GM08714 (cell line): ENCODE results near the gene F7.
"Not testable (repeated sequence)": the region's sequence is repeated elsewhere in the genome, so short reads cannot be mapped to it uniquely, and the experiment has no call there.

Experiments
- H3K4me3 ChIP-seq: fragments of 200-500 bp; sonication (Bioruptor generic); 2 replicates; pipeline ENCODE4 v1.5.1; 2014; ENCODE audit warnings: mild to moderate bottlenecking, low read length, inconsistent platforms
- ZNF274 ChIP-seq: IDR thresholded peaks from 2 replicates; pipeline ENCODE4 v1.6.1; 2012; ENCODE audit warnings: mild to moderate bottlenecking, low read depth, low read length

The F7 gene

DNA sequence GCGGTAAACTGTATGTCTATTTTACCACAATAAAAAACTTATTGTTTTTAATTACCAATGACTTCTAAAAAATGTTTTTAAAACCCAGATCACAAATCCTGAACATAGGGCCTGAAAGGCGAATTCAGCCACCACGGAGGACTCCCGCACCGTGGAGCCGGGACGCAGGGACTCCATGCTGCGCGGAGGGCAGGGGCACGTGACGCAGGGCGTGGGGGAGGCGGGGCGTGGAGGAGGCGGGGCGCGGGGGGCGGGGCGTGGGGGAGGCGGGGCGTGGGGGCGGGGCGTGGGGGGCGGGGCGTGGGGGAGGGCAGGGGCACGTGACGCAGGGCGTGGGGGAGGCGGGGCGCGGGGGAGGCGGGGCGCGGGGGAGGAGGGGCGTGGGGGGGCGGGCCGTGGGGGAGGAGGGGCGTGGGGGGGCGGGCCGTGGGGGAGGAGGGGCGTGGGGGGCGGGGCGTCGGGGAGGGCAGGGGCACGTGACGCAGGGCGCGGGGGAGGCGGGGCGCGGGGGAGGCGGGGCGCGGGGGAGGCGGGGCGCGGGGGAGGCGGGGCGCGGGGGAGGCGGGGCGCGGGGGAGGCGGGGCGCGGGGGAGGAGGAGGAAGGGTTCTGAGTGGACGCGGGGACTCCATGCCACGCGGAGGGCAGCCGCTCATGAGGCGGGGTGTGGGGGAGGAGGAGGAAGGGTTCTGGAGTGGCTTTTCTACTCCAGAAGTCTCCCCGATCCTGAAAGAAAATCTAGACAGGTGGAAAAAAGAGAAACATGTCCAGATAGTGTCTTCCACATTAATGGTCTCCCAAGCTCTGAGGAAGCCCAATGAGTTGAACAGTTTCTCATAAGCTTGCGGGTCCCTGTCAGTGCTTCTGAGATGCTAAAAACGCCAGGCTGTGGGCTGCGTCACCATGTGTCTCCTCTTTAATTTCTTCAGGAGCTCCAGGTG is 48.5 kb downstream of the F7 start:
- no peak for TF ChIP-seq ZNF274

DNA sequence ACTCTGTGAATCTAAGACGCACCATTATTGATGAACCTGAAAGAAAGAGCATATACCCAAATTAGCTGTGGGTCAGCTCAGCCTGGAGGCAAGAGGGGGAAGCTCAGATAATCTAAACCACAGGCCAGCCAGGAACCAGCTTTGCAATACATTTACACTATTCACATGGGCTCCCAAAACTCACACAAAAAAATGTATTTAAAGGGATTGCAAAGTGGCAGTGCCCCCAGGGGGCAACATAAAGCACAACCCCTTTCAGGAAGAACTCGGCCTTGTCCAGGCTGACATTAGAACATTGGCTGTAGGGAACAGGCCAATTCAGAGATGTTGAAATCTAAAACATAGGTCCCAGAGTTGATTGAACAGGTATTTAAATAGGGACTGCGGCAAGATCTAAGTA is 49.6 kb downstream of the F7 start:
- H3K4me3 ChIP-seq: no peak overlapping the region
- TF ChIP-seq ZNF274: no peak

More for the DNA sequence above, 48.5 kb downstream of the F7 start:
- H3K4me3 ChIP-seq: peak overlapping the region; percentile 29; the same call in 1 of the 2 replicates

DNA sequence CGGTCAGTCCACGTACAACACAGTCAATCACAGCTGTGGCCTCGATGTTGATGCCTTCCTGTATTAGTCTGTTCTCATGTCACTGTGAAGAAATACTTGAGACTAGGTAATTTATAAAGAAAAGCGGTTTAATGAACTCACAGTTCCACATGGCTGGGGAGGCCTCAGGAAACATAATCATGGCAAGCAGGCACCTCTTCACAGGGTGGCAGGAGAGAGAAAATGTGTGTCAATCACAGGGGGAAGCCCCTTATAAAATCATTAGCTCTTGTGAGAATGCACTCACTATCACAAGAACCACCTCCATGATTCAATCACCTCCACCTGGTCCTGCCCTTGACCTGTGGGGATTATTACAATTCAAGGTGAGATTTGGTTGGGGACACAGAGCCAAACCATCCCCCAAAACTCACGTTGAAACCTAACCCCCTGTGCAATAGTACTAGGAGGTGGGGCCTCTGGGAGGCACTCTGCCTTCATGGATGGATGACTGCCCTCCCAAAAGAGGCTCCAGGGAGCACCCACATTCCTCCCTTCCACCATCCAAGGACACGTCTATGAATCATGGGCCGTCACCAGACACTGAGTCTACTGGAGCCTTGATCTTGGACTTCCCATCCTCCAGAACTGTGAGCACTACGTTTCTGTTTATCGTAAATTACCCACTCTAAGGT is 50.5 kb downstream of the F7 start:
- no peak for TF ChIP-seq ZNF274
- H3K4me3 ChIP-seq: no peak overlapping the region

DNA sequence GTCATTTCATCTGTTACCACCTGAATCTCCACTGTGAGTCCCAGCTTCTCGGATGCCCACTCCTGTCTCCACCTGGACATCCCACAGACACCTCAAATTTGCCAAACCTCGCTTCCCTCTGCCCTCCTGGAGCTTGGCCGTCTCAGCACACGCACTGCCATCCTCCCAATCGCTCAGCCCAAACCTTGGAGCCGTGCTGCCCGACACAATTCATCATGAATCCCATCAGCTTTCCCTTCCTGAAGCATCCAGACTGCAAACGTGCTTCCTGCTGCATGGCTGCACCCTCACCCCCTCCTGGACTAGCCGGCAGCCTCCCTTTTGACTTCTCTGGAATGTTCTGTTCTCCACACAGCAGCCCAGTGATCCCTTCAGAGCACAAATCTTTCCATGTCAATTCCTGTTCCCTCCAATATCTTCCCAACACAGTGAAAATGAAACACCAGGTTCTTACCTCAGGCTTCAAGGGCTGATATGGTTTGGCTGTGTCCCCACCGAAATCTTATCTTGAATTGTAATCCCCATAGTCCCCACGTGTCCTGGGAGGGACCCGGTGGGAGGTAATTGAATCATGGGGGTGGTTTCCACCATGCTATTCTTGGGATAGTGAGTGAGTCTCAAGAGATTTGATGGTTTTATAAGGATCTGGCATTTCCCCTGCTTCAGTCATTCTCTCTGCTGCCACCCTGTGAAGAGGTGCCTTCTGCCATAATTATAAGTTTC is 51.8 kb downstream of the F7 start:
- TF ChIP-seq ZNF274: no peak
- H3K4me3 ChIP-seq: no peak overlapping the region

DNA sequence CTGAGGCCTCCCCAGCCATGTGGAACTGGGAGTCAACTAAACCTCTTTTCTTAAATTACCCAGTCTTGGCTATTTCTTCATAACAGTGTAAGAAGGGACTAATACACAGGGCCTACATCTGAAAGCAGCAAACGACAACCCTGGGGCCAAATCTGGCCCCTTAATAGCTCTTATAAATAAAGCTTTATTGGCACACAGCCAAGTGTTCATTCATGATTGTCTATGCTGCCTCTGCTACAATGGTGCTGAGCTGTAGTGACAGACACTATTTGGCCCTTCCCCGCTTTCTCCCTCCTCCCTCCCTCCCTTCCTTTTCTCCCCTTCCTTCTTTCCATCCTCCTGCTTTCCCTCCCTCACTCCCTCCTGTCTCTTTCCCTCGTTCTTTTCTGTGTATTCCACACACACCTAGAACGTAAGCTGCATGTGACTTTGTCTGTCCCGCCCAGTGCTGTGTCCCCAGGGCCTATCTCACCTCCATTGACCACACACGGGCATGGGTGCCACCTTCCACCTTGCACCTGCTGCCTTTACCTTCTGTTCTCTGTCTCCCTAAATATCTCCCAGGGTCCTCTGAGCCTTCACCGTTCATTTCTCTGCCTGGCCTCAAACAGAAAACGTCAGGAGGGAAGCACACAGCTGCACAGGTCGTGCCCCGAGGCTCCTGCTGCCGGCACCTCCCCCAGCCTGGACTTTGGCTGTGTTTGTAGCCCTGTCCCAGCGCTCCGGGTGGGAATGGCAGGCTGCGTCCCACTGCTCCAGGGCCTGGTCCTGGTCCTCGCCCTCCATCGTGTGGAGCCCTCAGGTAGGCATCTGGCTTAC is 52.5 kb downstream of the F7 start, which contains the start of gene PROZ:
TSS of gene PROZ (plus strand) at position 720 of the 819 bp plus-strand sequence. CDS start at position 733, 13 bp downstream.
- TF ChIP-seq ZNF274: no peak

DNA sequence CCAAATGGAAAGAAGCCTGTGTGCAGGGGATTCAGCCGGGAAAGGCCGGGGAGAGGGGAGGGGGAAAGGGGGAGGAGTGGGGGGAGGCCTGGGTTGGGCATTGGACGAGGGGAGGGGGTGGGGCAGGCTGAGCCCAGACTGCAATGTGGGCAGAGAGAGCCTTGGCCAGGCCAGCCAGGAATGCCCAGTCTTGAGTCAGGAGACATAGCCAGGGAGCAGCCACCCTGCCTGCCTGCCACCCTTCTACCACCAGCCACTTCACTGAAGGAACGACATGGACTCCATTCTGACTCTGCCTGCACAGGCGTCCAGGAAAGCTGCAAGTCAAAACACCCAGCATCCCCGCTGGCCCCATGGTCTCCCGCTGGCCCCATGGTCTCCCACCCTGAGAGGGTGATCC is 53.4 kb downstream of the F7 start:
- TF ChIP-seq ZNF274: no peak

More for the DNA sequence above, 52.5 kb downstream of the F7 start, which contains the start of gene PROZ:
- H3K4me3 ChIP-seq: no peak within 1 kb of the TSS

DNA sequence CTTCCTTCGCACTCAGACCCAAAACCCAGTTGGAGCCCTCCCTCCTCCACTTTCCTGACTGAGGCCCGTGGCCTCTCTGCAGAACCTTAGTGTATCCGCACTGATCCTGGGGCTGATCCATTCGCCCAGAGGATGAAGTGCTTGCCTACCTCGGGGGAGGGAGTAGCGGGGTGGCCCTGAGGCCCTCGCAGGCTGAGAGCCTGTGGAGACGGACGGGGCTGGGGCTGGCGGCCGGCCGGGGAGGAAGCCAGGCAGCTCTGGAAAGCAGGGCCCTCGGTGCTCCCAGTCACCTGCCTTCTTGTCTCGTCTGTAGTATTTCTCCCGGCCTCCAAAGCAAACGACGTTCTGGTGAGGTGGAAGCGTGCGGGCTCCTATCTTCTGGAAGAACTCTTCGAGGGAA is 54.1 kb downstream of the F7 start:
- H3K4me3 ChIP-seq: no peak overlapping the region
- TF ChIP-seq ZNF274: no peak

More for the DNA sequence above, 53.4 kb downstream of the F7 start:
- no peak overlapping the region for H3K4me3 ChIP-seq

DNA sequence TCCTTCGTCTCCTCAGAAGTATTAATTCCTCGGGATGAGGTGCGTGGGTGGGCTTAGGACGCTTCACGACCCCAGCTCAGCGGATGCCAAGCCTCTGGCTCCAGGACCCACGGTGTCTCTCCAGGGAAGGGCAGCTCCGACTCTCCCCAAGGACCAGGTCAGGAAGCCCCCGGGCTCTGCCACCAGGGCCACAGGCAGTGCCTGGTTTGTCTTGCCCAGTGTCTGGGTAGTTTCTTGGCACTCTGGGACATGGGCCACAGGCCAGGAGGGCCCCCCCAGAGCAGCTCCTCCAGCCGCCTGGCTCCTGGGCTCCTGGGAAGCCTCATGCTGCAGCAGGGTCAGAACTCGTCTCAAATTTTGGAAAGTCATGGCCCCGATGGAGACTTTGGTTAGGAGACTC is 55.4 kb downstream of the F7 start:
- no peak for TF ChIP-seq ZNF274
- H3K4me3 ChIP-seq: no peak overlapping the region

DNA sequence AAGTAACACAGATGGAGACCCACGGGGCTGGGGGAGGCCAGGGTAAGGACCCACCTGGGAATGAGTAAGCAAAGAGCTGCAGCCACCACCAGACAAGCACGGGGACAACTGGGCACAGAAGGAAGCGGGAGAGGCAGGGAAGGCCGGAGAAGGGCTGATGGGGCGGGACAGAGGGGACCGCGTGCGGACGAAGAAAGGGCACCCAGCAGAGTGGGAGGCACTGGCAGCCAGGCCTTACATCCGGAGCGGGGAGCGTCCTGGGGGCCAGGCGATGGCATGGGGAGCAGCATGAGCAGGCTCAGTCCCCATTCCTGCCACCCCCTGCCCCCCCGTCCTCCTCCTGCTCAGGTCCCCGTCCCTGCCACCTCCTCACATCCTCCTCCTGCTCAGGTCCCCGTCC is 55.8 kb downstream of the F7 start:
- H3K4me3 ChIP-seq: no peak overlapping the region
- TF ChIP-seq ZNF274: no peak

DNA sequence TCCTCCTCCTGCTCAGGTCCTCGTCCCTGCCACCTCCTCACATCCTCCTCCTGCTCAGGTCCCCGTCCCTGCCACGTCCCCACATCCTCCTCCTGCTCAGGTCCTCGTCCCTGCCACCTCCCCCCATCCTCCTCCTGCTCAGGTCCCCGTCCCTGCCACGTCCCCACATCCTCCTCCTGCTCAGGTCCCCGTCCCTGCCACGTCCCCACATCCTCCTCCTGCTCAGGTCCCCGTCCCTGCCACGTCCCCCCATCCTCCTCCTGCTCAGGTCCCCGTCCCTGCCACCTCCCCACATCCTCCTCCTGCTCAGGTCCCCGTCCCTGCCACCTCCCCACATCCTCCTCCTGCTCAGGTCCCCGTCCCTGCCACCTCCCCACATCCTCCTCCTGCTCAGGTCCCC is 56.4 kb downstream of the F7 start:
- not testable (repeated sequence) for H3K4me3 ChIP-seq

DNA sequence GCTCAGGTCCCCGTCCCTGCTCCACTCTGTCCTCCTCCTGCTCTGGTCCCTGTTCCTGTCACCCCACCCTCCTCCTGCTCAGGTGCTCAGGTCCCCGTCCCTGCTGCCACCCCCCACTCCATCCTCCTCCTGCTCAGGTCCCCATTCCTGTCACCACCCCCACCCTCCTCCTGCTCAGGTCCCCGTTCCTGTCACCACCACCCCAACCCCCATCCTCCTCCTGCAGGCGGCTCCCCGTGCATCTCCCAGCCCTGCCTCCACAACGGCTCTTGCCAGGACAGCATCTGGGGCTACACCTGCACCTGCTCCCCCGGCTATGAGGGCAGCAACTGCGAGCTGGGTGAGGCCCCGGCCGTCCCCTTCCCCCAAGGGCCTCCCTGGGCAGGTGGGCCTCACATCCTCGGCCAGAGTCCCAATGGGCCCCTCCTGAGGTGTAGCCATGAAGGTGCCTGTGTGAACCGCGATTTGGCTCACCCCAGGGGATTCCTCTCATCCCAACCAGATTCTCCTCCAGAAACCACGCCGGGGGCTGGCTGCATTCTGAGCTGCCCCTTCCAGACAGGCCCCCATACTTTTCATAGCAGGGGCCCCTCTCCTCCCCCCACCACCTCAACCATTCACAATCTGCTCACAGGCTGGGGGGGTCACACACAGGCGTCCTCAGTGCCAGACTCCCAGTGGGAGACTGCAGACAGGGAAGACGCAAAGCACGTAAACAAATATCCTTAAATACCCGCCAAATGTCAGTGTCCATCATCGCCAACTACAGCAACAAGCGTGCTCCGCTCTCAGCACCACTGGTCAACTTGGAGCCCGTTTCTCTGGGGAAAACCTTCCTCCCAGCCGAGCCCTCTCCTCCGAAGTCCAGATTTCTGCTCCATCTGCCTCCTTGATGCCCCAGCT is 57.4 kb downstream of the F7 start:
- no peak overlapping the region for H3K4me3 ChIP-seq
- no peak for TF ChIP-seq ZNF274

DNA sequence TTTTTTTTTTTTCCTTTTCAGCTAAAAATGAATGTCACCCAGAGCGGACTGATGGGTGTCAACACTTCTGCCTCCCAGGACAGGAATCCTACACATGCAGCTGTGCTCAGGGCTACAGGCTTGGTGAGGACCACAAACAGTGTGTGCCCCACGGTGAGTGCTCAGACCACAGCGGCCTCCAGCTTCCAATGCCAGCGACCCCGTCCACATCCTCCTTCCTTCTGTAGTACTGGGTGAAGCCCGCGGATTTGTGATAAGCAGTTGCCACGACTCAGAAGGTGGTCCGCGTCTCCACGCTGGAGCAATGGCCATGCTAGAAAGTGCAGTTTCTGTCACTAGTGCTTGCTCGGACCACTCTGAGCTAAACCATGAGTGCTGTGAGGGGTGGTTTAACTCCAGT is 58.9 kb downstream of the F7 start:
- H3K4me3 ChIP-seq: no peak overlapping the region
- TF ChIP-seq ZNF274: no peak

DNA sequence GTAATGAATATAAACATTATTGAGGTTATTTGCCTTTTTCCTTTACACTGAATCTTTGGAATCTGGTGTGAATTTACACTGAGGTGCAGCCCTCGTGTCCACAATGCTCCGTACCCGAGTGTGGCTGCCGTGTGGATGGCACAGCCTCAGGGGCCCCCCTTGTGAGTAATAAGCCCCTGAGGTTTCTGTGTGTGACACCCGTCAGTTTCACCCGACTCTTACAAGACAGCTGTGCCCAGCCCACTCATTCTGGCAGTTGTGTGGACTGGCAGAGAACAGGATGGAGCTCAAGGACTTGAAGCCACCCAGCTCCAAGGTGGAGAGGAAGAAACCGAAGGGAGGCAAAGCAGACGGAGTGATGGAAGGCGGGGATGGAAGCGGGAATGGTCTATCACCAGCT is 60.7 kb downstream of the F7 start:
- TF ChIP-seq ZNF274: no peak
- H3K4me3 ChIP-seq: no peak overlapping the region
